SK-N-SH (cell line): ENCODE results near the gene RELN. TPM values are rescaled to one million over a fixed set of nuclear protein-coding genes. Genes with fewer than 3 reads are reported as not detected.

ENCODE experiments used
- CTCF ChIA-PET: fragments of 300-600, 350-600 bp; formaldehyde crosslinking; extraction: SDS; loops from one replicate; lab custom pipeline; 2021; lab: Yijun Ruan, JAX
- POLR2A ChIA-PET: fragments of 350-600 bp; sonication (Branson Sonifier 250); formaldehyde crosslinking; extraction: SDS; loops from one replicate; lab custom pipeline; 2020; ENCODE audit warnings: antibody characterized with exemption, inconsistent platforms; lab: Yijun Ruan, JAX
- DNase-seq: peaks from one replicate; pipeline ENCODE4 v3.0.0; 2012
- H2AFZ ChIP-seq: fragments of 200-600 bp; sonication (generic); 2 replicates; pipeline ENCODE4 v1.8.1; 2016; ENCODE audit warnings: antibody characterized with exemption, mild to moderate bottlenecking, low read depth
- H3F3A ChIP-seq: fragments of 200-600 bp; sonication (generic); replicated peaks from 2 replicates; pipeline ENCODE3; 2016; ENCODE audit warnings: antibody characterized with exemption, mild to moderate bottlenecking; ENCODE audit not compliant: insufficient read depth
- H3K27ac ChIP-seq, 2 experiments: fragments of 200-500 bp in 1 of 2; fragments of 200-600 bp in 1 of 2; sonication (Bioruptor generic) in 1 of 2; sonication (generic), shearing (Covaris generic) in 1 of 2; 2 replicates each; pipeline versions ENCODE4 v1.5.1 to v1.6.1; 2014 to 2016; ENCODE audit warnings: low read depth in 2 of 2, inconsistent platforms in 1 of 2, low read length in 1 of 2, mild to moderate bottlenecking in 1 of 2, mixed read lengths in 1 of 2
- H3K27me3 ChIP-seq: fragments of 200-600 bp; sonication (generic), shearing (Covaris generic); 2 replicates; pipeline ENCODE4 v1.6.1; 2016; ENCODE audit warnings: mixed run types; ENCODE audit not compliant: insufficient read depth
- H3K36me3 ChIP-seq, 2 experiments: fragments of 200-500 bp in 1 of 2; fragments of 200-600 bp in 1 of 2; sonication (Bioruptor generic) in 1 of 2; sonication (generic) in 1 of 2; replicated peaks in 1 of 2; 2 replicates each; pipeline versions ENCODE3 to v1.5.1; 2014 to 2016; ENCODE audit warnings: low read length in 1 of 2, mild to moderate bottlenecking in 1 of 2; ENCODE audit not compliant: insufficient read depth in 2 of 2, control insufficient read depth in 1 of 2
- H3K4me1 ChIP-seq, 2 experiments: fragments of 200-500 bp in 1 of 2; fragments of 200-600 bp in 1 of 2; sonication (Bioruptor generic) in 1 of 2; sonication (generic), shearing (Covaris generic) in 1 of 2; 2 replicates each; pipeline versions ENCODE4 v1.5.1 to v1.6.1; 2014 to 2016; ENCODE audit warnings: low read depth in 1 of 2, low read length in 1 of 2, mixed run types in 1 of 2; ENCODE audit not compliant: insufficient read depth in 2 of 2, control insufficient read depth in 1 of 2
- H3K4me2 ChIP-seq: fragments of 200-600 bp; sonication (generic), shearing (Covaris generic); 2 replicates; pipeline ENCODE4 v1.6.1; 2017; ENCODE audit warnings: mixed run types
- H3K4me3 ChIP-seq, 2 experiments: fragments of 200-500 bp in 1 of 2; fragments of 200-600 bp in 1 of 2; sonication (Bioruptor generic) in 1 of 2; sonication (generic), shearing (Covaris generic) in 1 of 2; 2 replicates each; pipeline versions ENCODE4 v1.5.1 to v1.8.1; 2014 to 2016; ENCODE audit warnings: low read depth in 2 of 2, inconsistent platforms in 1 of 2, low read length in 1 of 2, mild to moderate bottlenecking in 1 of 2, mixed read lengths in 1 of 2, moderate library complexity in 1 of 2
- H3K79me2 ChIP-seq: fragments of 200-600 bp; sonication (generic); 2 replicates; pipeline ENCODE4 v1.8.1; 2017; ENCODE audit warnings: mild to moderate bottlenecking; ENCODE audit not compliant: insufficient read depth
- H3K9ac ChIP-seq: fragments of 200-600 bp; sonication (generic); 2 replicates; pipeline ENCODE4 v1.6.1; 2017; ENCODE audit warnings: mixed run types
- H3K9me2 ChIP-seq: fragments of 200-600 bp; sonication (generic); 2 replicates; pipeline ENCODE4 v1.6.1; 2017; ENCODE audit warnings: mixed run types
- H3K9me3 ChIP-seq: fragments of 200-600 bp; sonication (generic); 2 replicates; pipeline ENCODE4 v1.6.1; 2017; ENCODE audit warnings: mixed run types, mild to moderate bottlenecking, moderate library complexity
- H4K20me1 ChIP-seq: fragments of 200-600 bp; sonication (generic); 2 replicates; pipeline ENCODE4 v1.6.1; 2017; ENCODE audit warnings: mild to moderate bottlenecking, mixed run types; ENCODE audit not compliant: insufficient read depth
- ELF1 ChIP-seq: IDR thresholded peaks from 2 replicates; pipeline ENCODE4 v1.4.0; 2012
- EP300 ChIP-seq, 2 experiments: IDR thresholded peaks; 2 replicates each; pipeline versions ENCODE4 v1.4.0 to v1.6.1; 2012; ENCODE audit warnings: borderline replicate concordance in 1 of 2, low read depth in 1 of 2, low read length in 1 of 2
- FOXM1 ChIP-seq: IDR thresholded peaks from 2 replicates; pipeline ENCODE4 v1.4.0; 2012; ENCODE audit warnings: low read depth, mild to moderate bottlenecking
- MXI1 ChIP-seq: IDR thresholded peaks from 2 replicates; pipeline ENCODE4 v1.6.1; 2012; ENCODE audit warnings: mild to moderate bottlenecking, low read depth, low read length, improper control_type of control experiment
- NRF1 ChIP-seq: IDR thresholded peaks from 2 replicates; pipeline ENCODE4 v1.6.1; 2012; ENCODE audit warnings: low read depth, mild to moderate bottlenecking, low read length
- RCOR1 ChIP-seq: fragments of 150-350 bp; IDR thresholded peaks from 2 replicates; pipeline ENCODE4 v1.6.1; 2017; ENCODE audit warnings: antibody characterized with exemption, low read length
- RXRA ChIP-seq: IDR thresholded peaks from 2 replicates; pipeline ENCODE4 v1.4.0; 2012; ENCODE audit warnings: low read depth, mild to moderate bottlenecking, borderline replicate concordance
- TAF1 ChIP-seq: IDR thresholded peaks from 2 replicates; pipeline ENCODE4 v1.6.1; 2012; ENCODE audit warnings: low read depth, mild to moderate bottlenecking, low read length, moderate library complexity, borderline replicate concordance
- TCF12 ChIP-seq: IDR thresholded peaks from 2 replicates; pipeline ENCODE4 v1.4.0; 2012
- TEAD4 ChIP-seq: IDR thresholded peaks from 2 replicates; pipeline ENCODE4 v1.4.0; 2012; ENCODE audit warnings: mild to moderate bottlenecking, borderline replicate concordance; ENCODE audit not compliant: insufficient read depth
- WGBS: methylation state at CpG from one replicate; pipeline ENCODE4 v1.1.6; 2017; ENCODE audit warnings: low lambda C conversion rate; 5-methylcytosine and 5-hydroxymethylcytosine counted together
- polyA plus RNA-seq, 3 experiments: library from polyadenylated mRNA; depleted of rRNA; stranded (reverse); fragments of >200 nt; gene quantifications; 2 replicates each; pipeline ENCODE4 v1.2.3, GENCODE V29; 2012
- TF ChIP-seq, protein P1 (sequence below): fragments of 150-350 bp; IDR thresholded peaks from 2 replicates; pipeline ENCODE4 v1.6.1; 2017; ENCODE audit warnings: antibody characterized with exemption, low read length, low read depth, borderline replicate concordance
- TF ChIP-seq, protein P2 (sequence below): IDR thresholded peaks from 2 replicates; pipeline ENCODE4 v1.4.0; 2012; ENCODE audit warnings: low read depth, borderline replicate concordance
- TF ChIP-seq, protein P3 (sequence below): IDR thresholded peaks from 2 replicates; pipeline ENCODE4 v1.4.0; 2012; ENCODE audit warnings: low read depth, borderline replicate concordance
- TF ChIP-seq, protein P4 (sequence below): IDR thresholded peaks from 2 replicates; pipeline ENCODE4; 2012

RELN gene
- polyA plus RNA-seq, 1 of the 3 experiments (the other 2 are of a cell fraction) = 0.02 TPM

DNA sequence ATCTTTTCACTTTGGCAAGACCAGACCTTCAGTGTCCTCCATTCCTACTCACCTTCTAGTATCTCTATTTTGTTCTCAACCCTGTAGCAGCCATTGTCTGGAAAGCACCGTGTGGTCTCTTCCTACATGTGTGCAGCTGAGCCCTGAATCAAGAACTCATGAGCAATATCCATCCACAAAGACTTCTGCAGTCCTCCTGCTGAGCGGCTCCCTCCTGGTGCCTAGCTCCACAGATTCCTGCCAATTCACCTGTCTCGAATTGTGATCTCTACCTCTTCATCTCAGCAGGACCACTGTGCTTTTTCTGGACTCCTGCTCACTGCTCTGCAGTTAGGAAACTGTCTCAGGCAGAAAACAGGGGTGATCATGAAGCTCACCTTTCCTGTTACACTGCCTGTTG, 118.8 kb downstream of the RELN start:
- Histone ChIP-seq H3K9me3 (no peaks in the 10 kb centered on the region), H3F3A (no peaks in the 10 kb centered on the region), H3K4me2 (no peak overlapping the region), H3K27ac (no peak overlapping the region), H4K20me1 (no peaks in the 10 kb centered on the region), H3K9me2 (no peaks in the 10 kb centered on the region), H2AFZ (no peak overlapping the region), H3K36me3 (no peaks in the 10 kb centered on the region), H3K79me2 (no peaks in the 10 kb centered on the region), H3K4me3 (no peak overlapping the region), H3K27me3 (no peaks in the 10 kb centered on the region), H3K4me1 (peaks cover 0 to 10% of the 10 kb centered on the region in 2 experiments; a peak in 1 of 4 replicates), H3K9ac (no peak overlapping the region)
- 26% methylated on average over 3 of the region's 3 CpGs for WGBS
- ChIA-PET POLR2A (no interaction called here), CTCF (no interaction called here)
- DNase-seq = no peak
- TF ChIP-seq, protein P1, sequence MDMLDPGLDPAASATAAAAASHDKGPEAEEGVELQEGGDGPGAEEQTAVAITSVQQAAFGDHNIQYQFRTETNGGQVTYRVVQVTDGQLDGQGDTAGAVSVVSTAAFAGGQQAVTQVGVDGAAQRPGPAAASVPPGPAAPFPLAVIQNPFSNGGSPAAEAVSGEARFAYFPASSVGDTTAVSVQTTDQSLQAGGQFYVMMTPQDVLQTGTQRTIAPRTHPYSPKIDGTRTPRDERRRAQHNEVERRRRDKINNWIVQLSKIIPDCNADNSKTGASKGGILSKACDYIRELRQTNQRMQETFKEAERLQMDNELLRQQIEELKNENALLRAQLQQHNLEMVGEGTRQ = no peak

DNA sequence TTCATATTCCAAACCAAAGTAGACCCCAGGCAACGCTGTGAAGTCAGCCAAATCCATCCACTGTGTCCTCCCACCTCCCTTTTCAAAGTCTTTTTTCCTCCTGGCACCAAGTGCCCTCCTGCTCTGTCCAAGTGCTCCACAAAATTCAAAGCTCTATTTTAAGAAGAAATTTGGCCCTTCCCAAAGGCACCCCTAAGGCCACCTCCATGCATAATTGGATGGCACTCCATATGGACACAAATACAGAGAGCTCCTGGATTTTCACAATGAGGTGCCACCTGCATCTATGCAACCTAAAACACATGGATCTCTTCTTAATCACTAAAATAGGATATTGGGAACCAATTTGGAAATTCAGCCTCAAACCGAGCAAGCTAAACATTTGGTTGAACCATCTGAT, 121.6 kb downstream of the RELN start:
- H3K9me2 ChIP-seq = no peaks in the 10 kb centered on the region
- no peak overlapping the region for H3K4me2 ChIP-seq
- no peak for TF ChIP-seq ELF1
- no peak for TF ChIP-seq MXI1
- TF ChIP-seq TAF1 = no peak
- TF ChIP-seq RCOR1 = no peak
- TF ChIP-seq, protein P2, sequence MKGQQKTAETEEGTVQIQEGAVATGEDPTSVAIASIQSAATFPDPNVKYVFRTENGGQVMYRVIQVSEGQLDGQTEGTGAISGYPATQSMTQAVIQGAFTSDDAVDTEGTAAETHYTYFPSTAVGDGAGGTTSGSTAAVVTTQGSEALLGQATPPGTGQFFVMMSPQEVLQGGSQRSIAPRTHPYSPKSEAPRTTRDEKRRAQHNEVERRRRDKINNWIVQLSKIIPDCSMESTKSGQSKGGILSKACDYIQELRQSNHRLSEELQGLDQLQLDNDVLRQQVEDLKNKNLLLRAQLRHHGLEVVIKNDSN = no peak
- no peak for TF ChIP-seq FOXM1
- TF ChIP-seq, protein P3, sequence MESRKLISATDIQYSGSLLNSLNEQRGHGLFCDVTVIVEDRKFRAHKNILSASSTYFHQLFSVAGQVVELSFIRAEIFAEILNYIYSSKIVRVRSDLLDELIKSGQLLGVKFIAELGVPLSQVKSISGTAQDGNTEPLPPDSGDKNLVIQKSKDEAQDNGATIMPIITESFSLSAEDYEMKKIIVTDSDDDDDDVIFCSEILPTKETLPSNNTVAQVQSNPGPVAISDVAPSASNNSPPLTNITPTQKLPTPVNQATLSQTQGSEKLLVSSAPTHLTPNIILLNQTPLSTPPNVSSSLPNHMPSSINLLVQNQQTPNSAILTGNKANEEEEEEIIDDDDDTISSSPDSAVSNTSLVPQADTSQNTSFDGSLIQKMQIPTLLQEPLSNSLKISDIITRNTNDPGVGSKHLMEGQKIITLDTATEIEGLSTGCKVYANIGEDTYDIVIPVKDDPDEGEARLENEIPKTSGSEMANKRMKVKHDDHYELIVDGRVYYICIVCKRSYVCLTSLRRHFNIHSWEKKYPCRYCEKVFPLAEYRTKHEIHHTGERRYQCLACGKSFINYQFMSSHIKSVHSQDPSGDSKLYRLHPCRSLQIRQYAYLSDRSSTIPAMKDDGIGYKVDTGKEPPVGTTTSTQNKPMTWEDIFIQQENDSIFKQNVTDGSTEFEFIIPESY = no peak
- no peak for TF ChIP-seq RXRA
- TF ChIP-seq, protein P4, sequence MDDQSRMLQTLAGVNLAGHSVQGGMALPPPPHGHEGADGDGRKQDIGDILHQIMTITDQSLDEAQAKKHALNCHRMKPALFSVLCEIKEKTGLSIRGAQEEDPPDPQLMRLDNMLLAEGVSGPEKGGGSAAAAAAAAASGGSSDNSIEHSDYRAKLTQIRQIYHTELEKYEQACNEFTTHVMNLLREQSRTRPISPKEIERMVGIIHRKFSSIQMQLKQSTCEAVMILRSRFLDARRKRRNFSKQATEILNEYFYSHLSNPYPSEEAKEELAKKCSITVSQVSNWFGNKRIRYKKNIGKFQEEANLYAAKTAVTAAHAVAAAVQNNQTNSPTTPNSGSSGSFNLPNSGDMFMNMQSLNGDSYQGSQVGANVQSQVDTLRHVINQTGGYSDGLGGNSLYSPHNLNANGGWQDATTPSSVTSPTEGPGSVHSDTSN = no peak
- TF ChIP-seq NRF1 = no peak
- TF ChIP-seq TEAD4 = no peak
- TF ChIP-seq, protein P1 = no peak
- TF ChIP-seq TCF12 = no peak
- TF ChIP-seq EP300 (IDR thresholded peaks at IDR 0.05; ENCODE audit: borderline replicate concordance in 1 of 2, low read depth in 1 of 2, low read length in 1 of 2) = no peak
- CTCF ChIA-PET = interaction anchor here (1.0 to 1.6 kb wide), 3 partner anchors 9 to 12 kb away, joined by 3 to 4 read pairs (median 4); no protein-coding TSS in a partner anchor
- DNase-seq = no peak
- no peak overlapping the region for H2AFZ ChIP-seq
- H3K79me2 ChIP-seq = no peaks in the 10 kb centered on the region
- no peaks in the 10 kb centered on the region for H3K36me3 ChIP-seq
- no peaks in the 10 kb centered on the region for H4K20me1 ChIP-seq
- H3K4me3 ChIP-seq = no peak overlapping the region
- no peaks in the 10 kb centered on the region for H3F3A ChIP-seq
- H3K27ac ChIP-seq = no peak overlapping the region
- no peaks in the 10 kb centered on the region for H3K27me3 ChIP-seq
- WGBS = 34% methylated on average over 2 of the region's 2 CpGs
- no peaks in the 10 kb centered on the region for H3K9me3 ChIP-seq
- H3K9ac ChIP-seq = no peak overlapping the region
- peaks cover 0 to 10% of the 10 kb centered on the region in 2 experiments; a peak in 1 of 4 replicates for H3K4me1 ChIP-seq
- POLR2A ChIA-PET = no interaction called here
